DOHH2 (cell line): ENCODE measurements around the gene DMD.

Experiments
- CTCF ChIP-seq: fragments of 200-600 bp; sonication (generic); IDR thresholded peaks from one replicate; pipeline ENCODE4 v1.5.1; 2014; ENCODE audit warnings: antibody characterized with exemption, mild to moderate bottlenecking, low read depth, low read length; ENCODE audit not compliant: poor library complexity, severe bottlenecking
- EZH2phosphoT487 ChIP-seq: fragments of 200-600 bp; sonication (generic); IDR thresholded peaks from 2 replicates; pipeline ENCODE4 v1.6.1; 2017; ENCODE audit warnings: borderline replicate concordance, mild to moderate bottlenecking, antibody characterized with exemption, low read length, moderate library complexity, mixed read lengths

- TF ChIP-seq CTCF, result no peak
- no peak for TF ChIP-seq EZH2phosphoT487
Observed at GRCh38 chrX:33065415-33065814, 145.9 kb downstream of the DMD start.
